ENCODE results near the gene ONECUT3.

- peak; percentile 35 for TF ChIP-seq CTCF (conservative IDR thresholded peaks at IDR 0.05; ENCODE audit: low read depth, low read length)
- no peak for TF ChIP-seq POLR2A (IDR thresholded peaks at IDR 0.05; ENCODE audit: low read depth, low read length)
- TF ChIP-seq MXI1 (IDR thresholded peaks at IDR 0.05; ENCODE audit: borderline replicate concordance, low read depth, low read length): no peak
- TF ChIP-seq RAD21 (IDR thresholded peaks at IDR 0.05; ENCODE audit: low read length): no peak
- TF ChIP-seq RFX5 (IDR thresholded peaks at IDR 0.05; ENCODE audit: low read depth, low read length): no peak
- TF ChIP-seq RCOR1 (IDR thresholded peaks at IDR 0.05; ENCODE audit: insufficient replicate concordance, low read length): no peak
- TF ChIP-seq MAFK (IDR thresholded peaks at IDR 0.05; ENCODE audit: low read depth, low read length): no peak
- TF ChIP-seq MAZ (IDR thresholded peaks at IDR 0.05; ENCODE audit: borderline replicate concordance, low read depth, low read length): no peak
- no peak for TF ChIP-seq CEBPB (IDR thresholded peaks at IDR 0.05; ENCODE audit: low read depth, low read length)
- TF ChIP-seq SMC3 (IDR thresholded peaks at IDR 0.05; ENCODE audit: low read depth, low read length): no peak
- TF ChIP-seq ELK1 (IDR thresholded peaks at IDR 0.05; ENCODE audit: borderline replicate concordance, low read depth, low read length): no peak
Measured at GRCh38 chr19:1768248-1768647, 14.9 kb downstream of the ONECUT3 start.
